NCI-H146 treated with DMSO at 0.1 percent for 48 hours (cell line): Measurements from ENCODE around the gene PTBP1.
"Not testable (repeated sequence)": the region's sequence is repeated elsewhere in the genome, so short reads cannot be mapped to it uniquely, and the experiment has no call there.

Experiments
- DNase-seq: peaks from one replicate; lab custom pipeline; 2025; ENCODE audit not compliant: unreplicated experiment; lab: John Stamatoyannopoulos, UW

Gene PTBP1

GRCh38 chr19:808423-808775 lies 11.1 kb downstream of the PTBP1 start:
- DNase-seq: no peak

GRCh38 chr19:810077-810855 lies 13.0 kb downstream of the PTBP1 start:
- no peak for DNase-seq

DNA sequence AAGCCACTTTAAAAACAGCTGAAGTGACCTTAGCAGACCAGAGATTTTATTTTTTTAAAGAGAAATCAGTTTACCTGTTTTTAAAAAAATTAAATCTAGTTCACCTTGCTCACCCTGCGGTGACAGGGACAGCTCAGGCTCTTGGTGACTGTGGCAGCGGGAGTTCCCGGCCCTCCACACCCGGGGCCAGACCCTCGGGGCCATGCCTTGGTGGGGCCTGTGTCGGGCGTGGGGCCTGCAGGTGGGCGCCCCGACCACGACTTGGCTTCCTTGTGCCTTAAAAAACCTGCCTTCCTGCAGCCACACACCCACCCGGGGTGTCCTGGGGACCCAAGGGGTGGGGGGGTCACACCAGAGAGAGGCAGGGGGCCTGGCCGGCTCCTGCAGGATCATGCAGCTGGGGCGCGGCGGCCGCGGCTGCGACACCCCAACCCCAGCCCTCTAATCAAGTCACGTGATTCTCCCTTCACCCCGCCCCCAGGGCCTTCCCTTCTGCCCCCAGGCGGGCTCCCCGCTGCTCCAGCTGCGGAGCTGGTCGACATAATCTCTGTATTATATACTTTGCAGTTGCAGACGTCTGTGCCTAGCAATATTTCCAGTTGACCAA lies 13.7 kb downstream of the PTBP1 start:
- no peak for DNase-seq

DNA sequence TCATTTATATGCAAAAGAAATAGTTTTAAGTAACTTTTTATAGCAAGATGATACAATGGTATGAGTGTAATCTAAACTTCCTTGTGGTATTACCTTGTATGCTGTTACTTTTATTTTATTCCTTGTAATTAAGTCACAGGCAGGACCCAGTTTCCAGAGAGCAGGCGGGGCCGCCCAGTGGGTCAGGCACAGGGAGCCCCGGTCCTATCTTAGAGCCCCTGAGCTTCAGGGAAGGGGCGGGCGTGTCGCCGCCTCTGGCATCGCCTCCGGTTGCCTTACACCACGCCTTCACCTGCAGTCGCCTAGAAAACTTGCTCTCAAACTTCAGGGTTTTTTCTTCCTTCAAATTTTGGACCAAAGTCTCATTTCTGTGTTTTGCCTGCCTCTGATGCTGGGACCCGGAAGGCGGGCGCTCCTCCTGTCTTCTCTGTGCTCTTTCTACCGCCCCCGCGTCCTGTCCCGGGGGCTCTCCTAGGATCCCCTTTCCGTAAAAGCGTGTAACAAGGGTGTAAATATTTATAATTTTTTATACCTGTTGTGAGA lies 14.3 kb downstream of the PTBP1 start:
- no peak for DNase-seq

GRCh38 chr19:812049-812746 lies 14.9 kb downstream of the PTBP1 start:
- DNase-seq: no peak

- DNase-seq: no peak
Observed at GRCh38 chr19:812747-813218, 15.5 kb downstream of the PTBP1 start.

GRCh38 chr19:813219-814151 lies 16.2 kb downstream of the PTBP1 start:
- no peak for DNase-seq

DNA sequence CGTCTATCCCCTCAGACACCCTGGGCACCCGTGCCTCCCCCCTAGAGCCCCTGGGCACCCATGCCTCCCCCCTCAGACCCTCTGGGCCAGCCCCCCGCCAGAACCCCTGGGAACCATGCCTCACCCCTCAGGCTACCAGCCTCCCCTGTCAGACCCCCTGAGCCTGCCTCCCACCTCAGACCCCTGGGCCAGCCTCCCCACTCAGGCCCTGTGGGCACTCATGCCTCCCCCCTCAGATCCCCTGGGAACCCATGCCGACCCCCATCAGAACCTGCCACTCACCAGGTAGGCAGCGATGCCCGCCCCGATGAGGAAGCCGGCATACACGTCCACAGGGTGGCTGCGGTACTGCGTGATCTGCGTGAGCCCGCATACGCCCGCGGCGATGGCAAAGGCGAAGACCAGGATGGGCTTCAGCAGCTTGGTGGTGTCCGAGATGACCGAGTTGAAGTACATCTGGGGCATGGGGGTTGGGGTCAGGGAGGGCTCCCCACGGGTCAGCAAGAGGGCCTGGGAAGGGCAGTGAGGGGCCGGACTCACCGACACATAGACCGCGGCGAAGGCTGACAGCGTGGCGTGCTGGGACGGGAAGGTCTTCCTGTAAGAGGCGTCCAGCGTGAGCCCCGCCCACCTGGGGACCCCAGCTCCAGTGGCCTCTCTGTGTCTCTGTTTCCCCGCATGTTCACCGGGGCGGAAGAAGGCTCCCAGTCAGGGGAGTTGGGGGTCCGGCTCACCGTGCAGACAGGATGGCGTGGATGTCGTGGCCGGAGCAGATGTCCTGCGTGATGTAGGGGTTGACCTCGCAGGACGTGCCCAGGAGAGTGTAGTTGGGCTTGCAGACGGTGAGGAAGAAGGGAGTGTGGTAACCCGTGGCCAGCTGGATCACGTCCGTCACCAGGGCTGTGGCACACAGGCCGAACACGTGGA lies 17.2 kb downstream of the PTBP1 start:
- no peak for DNase-seq

- DNase-seq: no peak
Observed at GRCh38 chr19:815079-815774, 18.0 kb downstream of the PTBP1 start.

DNA sequence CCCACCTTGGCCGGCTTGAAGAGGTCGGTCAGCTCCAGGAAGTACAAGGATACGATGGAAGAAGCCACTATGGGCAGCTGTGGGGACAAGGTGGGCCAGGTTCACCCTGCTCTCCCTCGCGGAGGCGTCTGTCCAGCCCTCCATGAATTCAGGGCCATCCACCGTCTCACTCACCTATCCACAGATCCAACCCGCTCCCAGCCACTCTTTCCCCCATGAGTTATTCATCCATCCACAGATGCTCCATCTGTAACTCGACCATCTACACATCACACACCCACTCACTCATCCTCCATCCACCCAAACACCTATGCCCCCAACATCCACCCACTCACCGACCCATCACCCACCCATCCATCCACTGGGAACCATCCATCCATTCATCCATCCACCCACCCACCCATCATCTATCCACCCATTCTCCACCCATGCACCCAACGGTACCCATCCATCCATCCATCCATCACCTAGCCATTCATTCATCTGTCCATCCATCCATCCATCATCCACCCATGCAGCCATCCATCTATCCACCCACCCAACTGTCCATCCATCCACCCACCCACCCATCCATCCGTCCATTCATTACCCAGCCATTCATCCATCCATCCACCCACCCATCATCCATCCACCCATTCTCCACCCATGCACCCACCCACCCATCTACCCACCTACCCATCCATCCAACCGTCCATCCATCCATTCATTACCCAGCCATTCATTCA lies 18.7 kb downstream of the PTBP1 start:
- DNase-seq: no peak

GRCh38 chr19:816500-816857 lies 19.2 kb downstream of the PTBP1 start:
- no peak for DNase-seq

- DNase-seq: not testable (repeated sequence)
Observed at GRCh38 chr19:820212-820611, 23.0 kb downstream of the PTBP1 start.

GRCh38 chr19:821231-821824 lies 24.1 kb downstream of the PTBP1 start:
- no peak for DNase-seq

DNA sequence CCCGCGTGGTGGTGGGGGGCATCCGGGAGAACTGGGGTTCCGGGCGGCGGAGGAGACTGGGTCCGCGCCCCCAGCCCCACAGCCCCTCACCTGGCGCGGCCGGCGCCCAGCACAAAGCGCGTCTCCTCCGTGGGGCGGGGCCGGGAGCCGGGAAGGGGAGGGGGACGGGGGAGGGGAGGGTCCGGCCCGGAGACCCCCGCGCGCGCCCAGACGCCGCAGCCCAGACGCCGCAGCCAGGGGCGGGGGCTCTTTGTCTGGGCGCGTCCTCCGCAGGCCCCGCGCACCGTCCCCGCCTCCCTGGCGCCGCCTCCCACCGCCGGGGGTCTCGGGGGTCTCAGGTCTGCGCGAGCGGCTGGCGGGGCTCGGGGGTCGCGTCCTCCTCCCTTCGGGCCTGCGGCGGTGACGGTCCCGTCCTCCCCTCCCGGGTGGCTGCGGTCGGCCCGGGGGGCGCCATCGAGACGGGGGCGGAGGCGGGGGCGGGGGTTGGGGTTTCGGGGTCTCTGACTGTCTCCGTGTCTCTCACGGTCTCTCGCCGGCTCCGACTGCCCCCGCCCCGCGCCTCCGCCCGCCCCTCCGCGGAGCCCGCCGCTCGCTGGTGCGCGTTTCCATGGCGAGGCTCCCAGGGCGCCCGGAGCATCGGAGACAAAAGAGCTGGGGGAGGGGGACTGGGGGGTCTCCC lies 24.7 kb downstream of the PTBP1 start, which contains the start of gene PLPPR3:
Gene PLPPR3, minus strand, starts transcription at position 131 of the 679 bp plus-strand sequence. CDS start 396 bp downstream, outside the sequence.
- DNase-seq: no peak

- no peak for DNase-seq
Observed at GRCh38 chr19:823565-824121, 26.4 kb downstream of the PTBP1 start.

DNA sequence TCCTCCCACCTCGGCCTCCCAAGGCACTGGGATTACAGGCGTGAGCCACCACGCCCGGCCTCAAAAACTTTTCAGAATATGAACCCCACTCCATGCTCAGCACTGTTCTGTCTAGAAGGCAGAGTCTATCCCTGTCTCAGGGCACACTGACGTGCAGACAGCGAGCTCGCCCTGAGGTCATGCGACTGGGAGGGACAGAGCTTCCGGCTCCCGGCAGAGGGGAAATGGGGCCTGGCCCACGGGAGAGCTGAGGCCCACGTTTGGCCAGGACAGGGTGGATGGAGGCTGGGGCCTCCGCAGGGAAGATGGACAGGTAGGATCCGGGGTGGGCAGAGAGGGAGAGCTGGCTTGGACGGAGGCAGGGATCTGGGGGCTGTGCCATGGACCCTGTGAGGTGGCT lies 27.6 kb downstream of the PTBP1 start:
- DNase-seq: no peak
